Heart left ventricle (tissue), 13 donors: ENCODE data around the gene TLK2.
"Not testable (repeated sequence)": the region's sequence is repeated elsewhere in the genome, so short reads cannot be mapped to it uniquely, and the experiment has no call there.

Experiments
- CTCF ChIP-seq, 12 donors: fragments of 200-600 bp; sonication (generic) in 4 of 12; IDR thresholded peaks; one replicate each; pipeline versions ENCODE4 v1.5.0 to v1.8.0; 2018 to 2022; ENCODE audit warnings: antibody characterized with exemption in 12 of 12, mild to moderate bottlenecking in 5 of 12
- POLR2A ChIP-seq, 2 donors: fragments of 450-650 bp; IDR thresholded peaks; one replicate each; pipeline ENCODE4 v1.6.1; 2017; ENCODE audit warnings: antibody characterized with exemption in 2 of 2, mild to moderate bottlenecking in 2 of 2, moderate library complexity in 2 of 2
- donor health status: ischemic (EF 13 %, LVEDD 7.1; RV severe dilation, severe dysfunction).
- donor health status: DM: no; HTN: yes; CAD: no.
- donor health status: DM: no; HTN: no; CAD: no.
- donor health status: ischemic (EF 25% LVEDD 6.9; RV normal size, moderate dysfunction).
- donor health status: ischemic (EF 25% LVEDD 5.7; RV mildly dilated, moderate dysfunction).
- donor health status: ischemic (EF 35%, LVEDD 5.7; RV mildly dilated, moderate dysfunction).
- donor health status: nonischemic (EF 11% LVEDD 7.7; RV severe dilation, severe dysfunction).
- donor health status: DM: yes; HTN: yes; CAD: no.
- donor health status: PGD.
- donor health status: ischemic (EF 29% LVEDD 5.4; RV normal size, mild dysfunction).
- donor health status: nonischemic (EF 23%, LVEDD 6.1; RV moderate dilation, normal function).

- TF ChIP-seq CTCF, POLR2A (IDR thresholded peaks at IDR 0.05): not testable (repeated sequence)
Measured at GRCh38 chr17:62516376-62516775, 37.8 kb downstream of the TLK2 start.
